GM21737 (cell line): ENCODE results near the gene FXYD6.
"Not testable (repeated sequence)": the region's sequence is repeated elsewhere in the genome, so short reads cannot be mapped to it uniquely, and the experiment has no call there.

Experiments used
- ATAC-seq: cut with Tn5 transposase; IDR thresholded peaks from one replicate; pipeline ENCODE4 v1.9.1; 2021; ENCODE audit warnings: mild to moderate bottlenecking, moderate library complexity; ENCODE audit not compliant: unreplicated experiment

Gene FXYD6

DNA sequence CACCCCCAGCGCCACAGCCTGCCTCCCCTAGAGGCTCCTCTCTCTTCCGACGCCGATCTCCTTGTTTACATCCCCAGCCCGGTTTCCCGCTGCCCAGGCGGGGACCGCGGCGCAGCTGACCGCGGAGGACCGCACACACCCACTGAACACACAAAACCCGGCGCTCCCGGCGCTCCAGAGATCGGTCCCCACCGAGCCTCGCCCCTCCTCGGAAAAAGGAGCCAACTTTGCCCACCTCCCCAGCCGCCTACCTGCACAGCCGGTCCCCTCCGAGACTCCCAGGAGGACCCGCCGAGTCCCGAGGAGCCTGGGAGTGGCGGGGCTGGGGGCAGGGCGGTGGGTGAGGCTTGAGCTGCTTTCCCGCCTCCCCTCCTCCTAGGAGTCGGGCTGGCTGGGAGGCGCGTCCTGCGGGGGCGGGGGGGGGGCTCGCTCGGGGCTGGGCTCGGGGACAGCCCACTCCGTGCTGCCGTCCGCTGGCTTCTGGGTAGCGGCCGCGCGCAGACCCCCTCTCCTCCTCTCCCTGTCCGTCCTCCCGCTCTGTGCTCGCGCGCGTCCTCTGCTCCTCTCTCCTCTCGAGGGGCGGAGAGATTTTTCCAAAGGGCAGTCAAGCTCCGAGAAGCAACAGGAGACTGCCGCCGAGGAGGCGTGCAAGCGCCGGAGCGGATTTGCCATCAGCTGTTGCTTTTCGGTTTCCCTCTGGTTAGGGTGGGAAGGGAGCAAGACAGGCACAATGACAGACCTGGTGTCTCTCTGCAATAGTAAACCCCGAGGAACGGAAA, at the start of gene FXYD6:
Gene FXYD6 (minus strand): TSS at position 318 of the 779 bp plus-strand sequence. CDS start 33,882 bp downstream, outside the sequence.
- no peak for ATAC-seq

DNA sequence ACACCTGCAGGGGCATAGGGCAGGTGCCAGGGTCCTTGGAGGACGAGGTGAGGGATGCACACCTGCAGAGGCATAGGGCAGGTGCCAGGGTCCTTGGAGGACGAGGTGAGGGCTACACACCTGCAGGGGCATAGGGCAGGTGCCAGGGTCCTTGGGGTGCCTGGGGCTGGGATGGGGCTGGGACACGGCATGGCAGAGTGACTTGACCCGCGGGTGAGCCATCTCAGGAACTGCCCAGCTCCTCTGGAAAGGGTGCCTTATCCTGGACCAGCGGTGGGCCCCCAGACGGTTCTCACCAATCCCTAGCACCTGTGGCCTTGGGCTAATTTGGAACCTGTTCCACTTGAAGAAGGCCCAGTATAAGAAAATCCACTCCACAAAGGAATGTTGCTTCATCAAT, 49.7 kb upstream of the FXYD6 start:
- not testable (repeated sequence) for ATAC-seq

- ATAC-seq = no peak
Observed at GRCh38 chr11:117925198-117925925, 48.9 kb upstream of the FXYD6 start.

- ATAC-seq = no peak
Observed at GRCh38 chr11:117924631-117925170, 48.2 kb upstream of the FXYD6 start.

DNA sequence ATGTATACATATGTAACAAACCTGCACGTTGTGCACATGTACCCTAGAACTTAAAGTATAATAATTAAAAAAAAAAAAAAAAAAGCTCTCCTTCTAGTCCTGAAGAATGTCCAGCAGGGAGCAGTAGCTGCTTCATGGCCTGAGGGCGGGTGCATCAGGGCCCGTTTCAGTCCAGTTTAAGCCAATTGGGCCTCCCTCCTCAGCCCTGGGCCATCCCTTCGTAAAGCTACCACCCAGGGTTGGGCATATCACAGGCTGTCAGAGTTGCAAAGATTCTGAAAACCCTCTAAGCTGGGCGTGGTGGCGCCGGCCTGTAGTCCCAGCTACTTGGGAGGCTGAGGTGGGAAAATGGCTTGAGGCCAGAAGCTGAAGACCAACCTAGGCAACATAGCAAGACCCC, 47.3 kb upstream of the FXYD6 start:
- no peak for ATAC-seq

DNA sequence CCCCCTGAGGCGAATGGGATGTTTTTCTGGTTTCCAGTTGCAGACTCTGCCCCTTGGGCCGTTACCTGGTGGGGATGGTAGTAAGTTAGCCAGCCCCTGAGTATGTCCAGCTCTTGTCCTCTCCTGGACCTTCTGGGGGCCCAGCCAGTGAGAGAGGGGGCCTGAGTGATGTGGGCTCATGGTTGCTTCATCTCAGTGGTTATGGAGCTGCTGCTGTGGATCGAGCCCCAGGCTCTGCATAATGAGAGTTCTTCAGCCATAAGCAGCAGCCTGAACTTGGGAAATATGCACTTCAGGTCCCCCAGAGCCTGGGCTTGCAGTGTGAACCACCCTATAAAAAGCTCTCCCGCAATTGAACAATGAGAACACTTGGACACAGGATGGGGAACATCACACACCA, 46.8 kb upstream of the FXYD6 start:
- ATAC-seq = no peak

DNA sequence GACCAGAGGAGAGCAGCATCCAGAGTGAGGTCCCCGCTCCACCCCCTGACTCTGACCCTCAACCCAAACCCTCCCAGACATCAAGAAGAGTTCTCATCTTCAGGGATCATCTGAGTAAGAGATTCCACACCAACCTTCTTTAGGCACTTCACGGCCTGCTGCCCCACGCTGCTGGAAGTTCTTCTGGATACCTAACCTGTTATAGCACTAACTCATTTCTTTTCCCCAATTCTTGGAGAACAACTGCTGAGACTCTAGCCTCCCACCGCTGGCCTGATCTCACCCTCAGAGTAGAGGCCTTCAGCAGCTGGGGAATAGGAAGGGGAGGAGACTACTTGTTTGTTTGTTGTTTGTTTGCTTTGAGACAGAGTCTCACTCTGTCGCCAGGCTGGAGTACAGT, 45.4 kb upstream of the FXYD6 start:
- ATAC-seq = no peak

DNA sequence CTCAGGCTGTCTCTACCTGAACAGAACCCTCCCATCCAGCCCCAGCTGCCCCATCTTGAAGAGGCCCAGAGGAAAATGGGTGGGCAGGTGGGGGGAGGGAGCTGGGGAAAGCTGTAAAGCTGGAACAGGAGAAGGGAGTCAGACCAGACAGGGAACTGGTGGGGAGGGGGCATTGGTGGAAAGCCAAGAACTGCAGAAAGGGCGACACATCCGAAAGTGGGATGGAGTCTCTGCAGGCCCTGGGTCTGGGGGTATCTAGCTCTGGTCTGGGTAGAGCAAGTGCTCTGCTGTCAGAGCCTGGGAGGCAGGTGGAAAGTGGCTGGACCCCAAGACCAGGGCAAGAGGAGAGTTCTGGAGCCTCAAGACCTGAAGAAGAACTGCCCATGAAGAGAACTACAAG, 45.0 kb upstream of the FXYD6 start:
- no peak for ATAC-seq

GRCh38 chr11:117919781-117920221, 43.3 kb upstream of the FXYD6 start:
- ATAC-seq = no peak

- no peak for ATAC-seq
Observed at GRCh38 chr11:117919341-117919740, 42.9 kb upstream of the FXYD6 start.

DNA sequence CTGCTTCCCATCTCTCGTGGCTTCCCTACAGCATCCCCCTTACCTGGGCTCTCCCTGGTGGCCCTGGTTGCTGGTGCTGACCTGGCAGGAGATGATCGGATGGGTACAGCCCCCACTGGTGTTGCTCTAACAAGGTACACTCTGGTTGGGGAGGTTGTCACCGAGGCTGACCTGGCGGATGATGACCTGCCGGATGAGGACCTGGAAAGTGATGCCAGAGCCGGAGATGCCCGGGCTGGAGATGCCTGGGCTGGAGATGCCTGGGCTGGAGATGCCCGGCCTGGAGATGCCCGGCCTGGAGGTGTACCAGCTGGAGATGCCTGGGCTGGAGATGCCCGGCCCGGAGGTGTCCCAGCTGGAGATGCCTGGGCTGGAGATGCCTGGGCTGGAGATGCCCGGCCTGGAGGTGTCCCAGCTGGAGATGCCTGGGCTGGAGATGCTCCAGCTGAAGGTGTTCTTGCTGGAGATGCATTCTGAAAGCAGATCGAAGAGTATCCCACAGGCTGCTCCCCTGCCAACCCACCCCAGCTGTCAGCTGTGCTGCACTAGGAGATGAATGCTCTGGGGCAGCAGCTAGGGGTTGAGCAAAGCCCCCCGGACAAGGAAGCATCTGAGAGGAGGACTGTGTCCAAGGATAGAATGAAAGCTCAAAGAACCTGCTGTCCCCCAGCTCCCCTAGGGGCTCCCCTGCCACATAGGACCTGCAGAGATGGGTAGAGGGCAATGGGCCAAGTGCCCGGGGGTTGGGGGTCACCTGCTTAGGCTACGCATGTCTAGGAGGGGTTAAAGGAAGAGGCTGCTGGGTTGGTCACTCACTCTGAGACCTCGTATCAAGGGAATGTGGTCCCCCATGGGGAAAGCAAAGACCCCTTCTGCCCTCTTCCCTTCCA, 42.2 kb upstream of the FXYD6 start:
- no peak for ATAC-seq

DNA sequence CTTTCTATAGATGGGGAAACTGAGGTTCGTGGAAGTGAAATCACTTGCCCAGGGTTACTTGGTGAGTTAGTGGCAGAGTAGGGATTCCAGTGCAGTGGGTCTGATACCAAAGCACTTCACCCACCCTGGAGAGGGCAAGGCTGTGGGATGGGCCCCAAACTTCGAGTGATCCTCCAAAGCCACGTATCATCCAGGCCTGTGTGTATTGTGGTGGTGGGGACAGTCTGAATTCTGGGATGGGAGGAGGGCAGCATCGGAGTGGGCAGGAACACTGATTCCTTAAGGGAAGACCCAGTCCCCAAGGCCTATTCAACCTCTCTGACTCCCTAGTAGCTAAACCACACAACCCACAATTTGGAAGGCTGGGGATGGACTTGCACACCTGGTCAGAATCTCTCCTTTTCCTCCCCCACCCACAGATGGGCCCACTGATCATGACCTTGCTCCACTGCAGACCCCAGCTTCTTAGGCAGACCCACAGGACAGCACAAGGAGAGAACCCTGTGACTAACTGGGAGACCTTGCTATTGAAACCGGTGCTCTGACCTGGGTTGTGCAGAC, 41.2 kb upstream of the FXYD6 start:
- no peak for ATAC-seq

GRCh38 chr11:117916956-117917355, 40.5 kb upstream of the FXYD6 start:
- no peak for ATAC-seq

GRCh38 chr11:117915672-117916235, 39.3 kb upstream of the FXYD6 start:
- no peak for ATAC-seq

DNA sequence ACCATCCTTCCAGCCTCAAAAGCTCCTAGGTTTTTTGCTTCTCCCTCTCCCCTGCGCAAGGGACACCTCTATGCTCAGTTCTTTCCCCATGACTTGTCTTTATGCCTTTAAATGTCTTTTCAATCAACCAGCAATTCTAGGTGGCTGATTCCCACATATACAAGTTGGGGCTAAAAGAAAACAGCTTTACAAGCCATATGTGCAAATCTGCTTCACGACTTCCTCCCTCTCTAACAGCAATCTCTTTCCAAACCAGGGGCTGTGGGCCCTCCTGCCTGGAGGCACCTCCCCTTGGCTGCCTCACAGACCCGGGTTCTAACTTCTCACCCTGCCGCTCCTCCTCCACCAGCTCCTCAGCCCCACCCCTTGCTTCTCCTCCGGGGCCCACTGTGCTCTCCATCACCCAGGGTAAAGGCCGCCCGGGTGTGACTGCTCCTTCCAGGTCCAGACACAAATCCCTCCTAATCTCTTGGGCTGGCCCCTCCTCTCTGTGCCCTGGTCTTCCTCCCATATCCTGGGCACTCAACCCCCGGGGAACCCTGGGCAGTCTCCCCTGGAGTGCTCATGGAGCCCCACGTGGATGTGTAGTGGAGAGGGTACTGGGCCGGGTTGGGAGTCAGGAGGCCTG, 38.6 kb upstream of the FXYD6 start:
- no peak for ATAC-seq

- no peak for ATAC-seq
Observed at GRCh38 chr11:117914398-117914761, 37.9 kb upstream of the FXYD6 start.

- ATAC-seq = no peak
Observed at GRCh38 chr11:117913736-117914397, 37.4 kb upstream of the FXYD6 start.

GRCh38 chr11:117912497-117912896, 36.0 kb upstream of the FXYD6 start:
- no peak for ATAC-seq

DNA sequence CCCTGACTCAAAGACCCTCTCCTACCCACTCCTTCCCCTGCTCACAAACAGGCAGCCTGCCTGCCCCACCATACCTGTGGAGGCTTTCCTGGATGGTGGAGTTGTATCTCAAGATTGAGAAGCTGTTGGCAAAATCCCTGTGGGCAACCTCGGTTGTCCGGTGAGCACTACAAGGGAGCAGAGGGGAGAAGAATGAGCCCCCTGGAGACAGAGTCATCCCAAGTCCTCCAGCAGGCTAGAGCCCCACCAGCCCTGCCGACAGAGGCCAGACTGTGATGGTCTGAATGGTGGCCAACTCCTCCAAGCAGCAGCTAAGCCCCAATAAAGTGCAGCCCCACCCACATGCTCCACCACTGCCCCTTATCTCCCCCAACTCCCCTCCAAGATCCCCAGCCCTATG, 35.2 kb upstream of the FXYD6 start:
- ATAC-seq = no peak
